LNCAP (cell line): ENCODE results near the gene ENAH.

Experiments used
- TF ChIP-seq, protein P1 (sequence below): fragments of 450-650 bp; IDR thresholded peaks from 2 replicates; pipeline ENCODE4 v1.5.1; 2017; ENCODE audit warnings: mild to moderate bottlenecking

Gene ENAH

DNA sequence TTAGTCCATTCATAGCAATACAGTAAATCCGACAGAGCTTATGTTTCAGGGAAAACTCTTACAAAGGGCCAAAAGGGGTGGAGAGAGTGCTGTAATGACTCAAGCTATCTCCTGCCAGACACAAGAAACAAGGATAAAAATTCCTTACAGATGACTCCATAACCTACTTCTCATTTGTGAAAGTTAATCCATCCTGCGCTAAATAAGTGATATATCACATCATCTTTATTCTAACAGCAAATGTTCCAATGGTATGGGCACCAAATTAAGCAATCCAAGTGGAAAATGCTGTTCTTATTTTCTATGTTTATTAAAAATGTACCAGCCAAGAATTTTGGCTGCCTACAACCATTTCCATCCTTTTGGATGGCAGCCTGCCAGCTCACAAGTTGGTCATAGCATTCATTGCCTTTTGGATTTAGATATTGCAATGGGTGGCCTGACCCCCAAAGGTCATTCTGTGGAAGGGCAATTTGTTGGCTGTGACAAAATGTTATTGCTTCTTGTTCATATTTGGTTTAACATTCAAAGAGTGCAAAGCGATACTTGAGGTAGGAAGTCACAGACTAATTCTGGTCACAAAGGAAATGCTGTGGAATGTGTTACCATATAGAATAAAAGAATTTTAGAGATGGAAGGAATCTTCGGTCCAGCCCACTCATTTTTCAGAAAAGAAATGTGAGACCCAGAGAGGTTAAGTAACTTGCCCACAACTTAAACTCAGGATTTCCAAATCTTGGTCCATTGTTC, 2.8 kb upstream of the ENAH start:
- TF ChIP-seq, protein P1, sequence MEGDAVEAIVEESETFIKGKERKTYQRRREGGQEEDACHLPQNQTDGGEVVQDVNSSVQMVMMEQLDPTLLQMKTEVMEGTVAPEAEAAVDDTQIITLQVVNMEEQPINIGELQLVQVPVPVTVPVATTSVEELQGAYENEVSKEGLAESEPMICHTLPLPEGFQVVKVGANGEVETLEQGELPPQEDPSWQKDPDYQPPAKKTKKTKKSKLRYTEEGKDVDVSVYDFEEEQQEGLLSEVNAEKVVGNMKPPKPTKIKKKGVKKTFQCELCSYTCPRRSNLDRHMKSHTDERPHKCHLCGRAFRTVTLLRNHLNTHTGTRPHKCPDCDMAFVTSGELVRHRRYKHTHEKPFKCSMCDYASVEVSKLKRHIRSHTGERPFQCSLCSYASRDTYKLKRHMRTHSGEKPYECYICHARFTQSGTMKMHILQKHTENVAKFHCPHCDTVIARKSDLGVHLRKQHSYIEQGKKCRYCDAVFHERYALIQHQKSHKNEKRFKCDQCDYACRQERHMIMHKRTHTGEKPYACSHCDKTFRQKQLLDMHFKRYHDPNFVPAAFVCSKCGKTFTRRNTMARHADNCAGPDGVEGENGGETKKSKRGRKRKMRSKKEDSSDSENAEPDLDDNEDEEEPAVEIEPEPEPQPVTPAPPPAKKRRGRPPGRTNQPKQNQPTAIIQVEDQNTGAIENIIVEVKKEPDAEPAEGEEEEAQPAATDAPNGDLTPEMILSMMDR: no peak

DNA sequence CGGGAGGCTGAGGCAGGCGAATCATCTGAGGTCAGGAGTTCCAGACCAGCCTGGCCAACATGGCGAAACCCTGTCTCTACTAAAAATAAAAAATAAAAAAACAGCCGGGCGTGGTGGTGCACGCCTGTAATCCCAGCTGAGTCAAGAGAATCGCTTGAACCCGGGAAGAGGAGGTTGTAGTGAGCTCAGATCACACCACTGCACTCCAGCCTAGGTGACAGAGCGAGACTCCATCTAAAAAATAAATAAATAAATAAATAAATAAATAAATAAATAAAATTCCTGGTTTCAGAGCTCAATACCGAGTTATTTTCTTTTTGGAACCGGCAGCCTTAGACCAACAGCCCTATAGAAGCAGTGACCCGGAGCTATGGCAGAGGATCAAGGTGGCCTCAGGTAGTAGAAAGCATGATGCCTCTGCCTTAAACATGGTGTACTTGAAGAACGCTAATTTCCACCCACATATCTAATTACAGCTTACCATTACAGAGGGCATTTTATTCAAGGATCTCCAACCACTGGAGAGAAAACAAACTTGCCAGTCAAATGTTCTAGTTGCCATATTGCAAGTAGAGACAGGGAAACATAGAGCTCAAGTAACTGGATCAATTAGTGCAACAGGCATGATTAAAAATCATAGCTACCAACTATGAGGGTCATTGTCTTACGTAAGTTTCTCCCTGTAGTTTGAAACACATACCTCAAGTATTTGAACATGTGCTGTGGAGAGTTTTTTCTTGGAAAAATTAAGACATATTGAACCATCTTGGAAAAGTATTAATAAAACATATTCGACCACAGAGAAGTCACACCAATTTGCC, 2.0 kb upstream of the ENAH start:
- TF ChIP-seq, protein P1: no peak

DNA sequence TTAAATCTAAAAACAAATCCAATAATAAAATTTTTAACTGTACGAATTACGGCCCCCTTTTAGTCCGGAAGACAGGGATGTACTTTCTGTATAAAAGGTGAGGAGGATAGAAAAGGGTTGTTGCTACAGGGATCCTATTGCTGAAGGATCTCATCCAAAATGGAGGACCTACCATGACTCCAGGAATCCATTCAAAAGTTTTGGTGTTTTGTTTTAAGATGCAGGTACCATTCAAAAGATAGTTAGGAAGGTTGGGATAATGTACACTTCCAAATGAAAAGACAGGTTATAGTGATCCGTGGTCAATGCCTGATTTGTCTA, 1.3 kb upstream of the ENAH start:
- TF ChIP-seq, protein P1: no peak

DNA sequence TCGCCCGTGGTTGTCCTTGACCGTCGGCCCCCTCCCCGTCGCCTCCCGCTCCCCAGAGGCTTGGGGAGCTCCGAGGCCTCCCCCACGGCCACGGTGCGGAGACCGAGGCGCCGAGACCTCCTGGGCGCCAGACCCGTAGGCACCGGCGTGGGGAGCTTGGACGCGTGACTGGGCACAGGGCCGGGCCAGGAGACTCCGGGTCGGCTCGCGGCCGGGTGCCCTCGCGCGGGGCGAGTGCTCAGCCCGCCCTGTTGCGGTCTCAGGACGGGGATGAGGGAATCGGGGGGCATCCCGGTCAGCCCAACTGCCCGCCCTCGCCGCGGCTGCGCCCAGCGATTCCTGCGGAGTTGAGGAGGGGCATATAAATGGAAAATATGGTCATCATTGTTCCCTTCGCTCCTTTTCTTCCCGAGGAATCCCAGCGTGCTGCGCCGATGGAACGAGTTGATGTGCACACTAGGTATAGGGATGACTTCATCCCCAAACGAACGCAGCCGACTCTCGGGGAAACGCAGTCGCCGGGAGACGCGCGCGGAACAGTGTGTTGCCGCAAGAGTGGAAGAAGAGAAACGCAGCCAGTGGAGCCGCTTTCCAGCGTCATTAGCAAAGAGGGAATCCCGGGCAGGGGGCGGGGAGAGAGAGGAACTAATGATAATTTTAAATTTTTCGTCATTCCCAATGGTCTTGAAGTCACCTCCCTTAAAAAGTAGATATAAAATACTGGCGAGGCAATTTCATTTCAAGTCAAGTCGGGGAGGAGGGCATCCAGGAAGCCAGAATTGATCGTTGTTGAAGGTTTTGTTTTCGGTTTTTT, 747 bp upstream of the ENAH start:
- TF ChIP-seq, protein P1: no peak

DNA sequence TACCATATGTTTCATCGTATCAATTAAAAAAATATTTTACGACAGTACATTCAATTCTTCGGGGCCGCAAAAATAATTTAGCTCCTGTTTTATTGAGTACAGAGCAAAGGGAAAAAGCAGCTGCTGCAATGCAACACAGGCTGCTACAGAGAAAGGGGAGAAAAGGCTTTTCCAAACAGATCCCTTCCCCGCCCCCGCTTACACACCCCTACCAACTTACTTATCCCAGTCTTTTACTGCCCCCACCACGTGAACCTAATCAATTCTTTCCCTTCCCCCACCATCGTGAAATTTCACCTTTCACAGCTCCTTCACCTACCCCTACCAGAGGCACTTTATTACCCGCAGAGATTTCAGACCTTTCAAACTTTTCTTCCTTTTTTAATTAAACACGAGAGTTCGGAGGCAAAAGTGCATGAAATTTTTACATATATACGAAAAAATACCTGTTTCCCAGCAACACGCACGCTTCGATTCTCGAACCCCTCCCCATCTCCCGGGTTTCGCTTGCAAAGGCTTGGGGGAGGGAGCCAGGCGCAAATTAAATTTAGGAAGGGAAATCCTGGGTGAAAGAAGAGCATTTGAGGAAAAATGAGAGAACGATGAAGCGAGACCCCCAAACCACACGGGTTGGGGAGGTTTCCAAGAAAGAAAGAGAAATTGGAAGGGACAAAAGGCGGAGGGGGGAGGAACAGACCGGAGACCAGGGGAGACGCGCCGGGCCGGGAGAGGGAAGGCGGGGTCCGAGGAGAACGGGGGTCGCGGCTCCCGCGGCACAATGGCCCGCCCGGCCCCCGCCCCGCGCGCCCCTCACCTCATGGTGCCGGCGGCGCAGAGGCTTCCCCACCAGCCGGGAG, 823 bp downstream of the ENAH start:
- TF ChIP-seq, protein P1: no peak

DNA sequence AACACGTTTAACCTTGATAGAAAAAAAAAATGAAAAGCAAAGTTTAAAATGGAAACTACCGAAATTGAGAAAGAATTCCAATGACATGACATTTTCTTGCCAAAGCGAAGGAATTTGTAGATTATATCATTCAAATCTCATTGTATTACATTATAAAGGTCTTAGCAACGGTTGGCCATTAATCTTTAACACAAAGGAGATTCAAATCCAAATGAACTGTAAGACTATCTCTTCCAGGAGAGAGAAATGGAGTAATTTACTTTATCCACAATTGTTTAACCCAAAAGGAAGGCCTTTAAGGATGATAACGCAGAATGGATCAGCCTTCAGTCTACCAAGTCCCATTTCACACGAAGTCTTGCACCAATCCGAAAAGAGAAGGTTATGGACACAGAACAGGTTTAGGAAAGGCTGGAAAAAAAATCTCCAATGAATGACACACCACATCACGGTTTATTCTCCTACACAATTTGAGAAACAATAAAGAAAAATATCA, 1.5 kb downstream of the ENAH start:
- TF ChIP-seq, protein P1: no peak
